ENCODE measurements around the gene MAML2.

- TF ChIP-seq CTCF (IDR thresholded peaks at IDR 0.05), result no peak
- TF ChIP-seq POLR2A (IDR thresholded peaks at IDR 0.05), result no peak
These were observed 219.7 kb downstream of the MAML2 start for GRCh38 chr11:96123301-96123700.
